GM18519 (cell line): ENCODE measurements around the gene TRMU.

Experiments used
- ATAC-seq: cut with Tn5 transposase; IDR thresholded peaks from one replicate; pipeline ENCODE4 v1.9.1; 2021; ENCODE audit warnings: mild to moderate bottlenecking, moderate library complexity; ENCODE audit not compliant: unreplicated experiment, low FRiP score

TRMU gene

GRCh38 chr22:46335201-46336118 is at the start of gene TRMU:
Gene TRMU (plus strand): TSS chr22:46335714. CDS start chr22:46335765, 51 bp downstream.
- ATAC-seq = no peak

- no peak for ATAC-seq
These were observed 49.5 kb upstream of the TRMU start for GRCh38 chr22:46286006-46286405.

GRCh38 chr22:46286941-46287872 is 48.3 kb upstream of the TRMU start:
- no peak for ATAC-seq

GRCh38 chr22:46287873-46288751 is 47.4 kb upstream of the TRMU start:
- ATAC-seq = no peak

GRCh38 chr22:46288846-46289243 is 46.7 kb upstream of the TRMU start:
- no peak for ATAC-seq

GRCh38 chr22:46289244-46289891 is 46.1 kb upstream of the TRMU start:
- ATAC-seq = no peak

- ATAC-seq = no peak
These were observed 45.2 kb upstream of the TRMU start for GRCh38 chr22:46290121-46290842.

GRCh38 chr22:46290843-46291785 is 44.4 kb upstream of the TRMU start:
- ATAC-seq = no peak

- no peak for ATAC-seq
These were observed 43.3 kb upstream of the TRMU start for GRCh38 chr22:46292173-46292572.

- no peak for ATAC-seq
These were observed 42.8 kb upstream of the TRMU start for GRCh38 chr22:46292732-46293131.

- no peak for ATAC-seq
These were observed 41.8 kb upstream of the TRMU start for GRCh38 chr22:46293577-46294260.

GRCh38 chr22:46294784-46295183 is 40.7 kb upstream of the TRMU start:
- ATAC-seq = no peak

- ATAC-seq = no peak
These were observed 40.1 kb upstream of the TRMU start for GRCh38 chr22:46295277-46295971.

GRCh38 chr22:46296257-46297150 is 39.0 kb upstream of the TRMU start, which contains the start of gene GTSE1:
Gene GTSE1 (plus strand): TSS chr22:46296870. CDS start chr22:46297401, 531 bp downstream.
- ATAC-seq = peak; percentile 73

GRCh38 chr22:46297151-46297812 is 38.2 kb upstream of the TRMU start:
- peak; percentile 4 for ATAC-seq
